ENCODE measurements around the gene DMRTC2. TPM values are rescaled to one million over a fixed set of nuclear protein-coding genes. Genes with fewer than 3 reads are reported as not detected.

Gene DMRTC2
- total RNA-seq, 1 donor from 2014 or later = not detected

DNA sequence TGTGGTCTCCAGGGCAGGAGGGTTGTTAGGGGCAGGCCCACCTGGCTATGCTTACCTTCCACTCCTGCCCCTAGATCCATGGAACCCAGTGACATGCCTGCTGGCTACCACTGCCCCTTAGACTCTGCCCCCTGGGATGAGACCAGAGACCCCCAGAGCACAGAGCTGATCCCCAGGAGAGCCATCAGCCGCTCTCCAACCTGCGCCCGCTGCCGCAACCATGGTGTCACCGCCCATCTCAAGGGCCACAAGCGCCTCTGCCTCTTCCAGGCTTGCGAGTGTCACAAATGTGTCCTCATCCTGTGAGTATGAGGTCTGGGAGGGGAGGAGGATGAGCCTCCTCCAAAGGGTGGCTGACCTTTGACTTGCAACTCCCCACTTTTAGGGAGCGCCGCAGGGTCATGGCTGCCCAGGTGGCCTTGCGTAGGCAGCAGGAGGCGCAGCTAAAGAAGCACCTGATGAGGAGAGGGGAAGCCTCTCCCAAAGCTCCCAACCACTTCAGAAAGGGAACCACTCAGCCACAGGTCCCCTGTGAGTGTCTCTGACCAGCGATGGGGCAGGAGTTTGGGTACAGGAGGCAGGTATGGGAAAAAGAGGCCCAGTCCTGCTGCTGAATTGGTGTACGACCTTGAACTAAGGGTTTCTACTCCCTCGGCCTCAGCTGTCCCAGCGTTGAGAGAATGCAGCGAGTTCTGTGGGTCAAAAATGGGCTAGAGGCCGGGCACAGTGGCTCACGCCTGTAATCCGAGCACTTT, 2.7 kb downstream of the DMRTC2 start:
- intact Hi-C loops (cut with micrococcal nuclease) = no loop called here

DNA sequence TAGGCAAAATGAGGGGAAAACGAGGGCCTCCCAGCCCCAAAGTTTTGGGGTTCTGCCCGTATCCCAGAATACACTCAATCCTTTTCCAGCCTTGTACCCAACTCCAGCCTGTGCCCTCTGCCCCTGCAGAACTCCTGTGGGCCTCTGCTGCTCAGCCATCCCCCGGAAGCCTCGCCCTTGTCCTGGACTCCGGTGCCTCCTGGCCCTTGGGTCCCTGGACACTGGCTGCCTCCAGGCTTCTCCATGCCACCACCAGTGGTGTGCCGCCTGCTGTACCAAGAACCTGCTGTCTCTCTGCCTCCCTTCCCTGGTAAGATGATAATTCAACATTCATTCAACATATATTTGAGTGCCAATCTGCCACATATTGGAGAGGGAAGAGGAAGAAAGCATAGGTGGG, 3.8 kb downstream of the DMRTC2 start:
- intact Hi-C loops (cut with micrococcal nuclease) = no loop called here

DNA sequence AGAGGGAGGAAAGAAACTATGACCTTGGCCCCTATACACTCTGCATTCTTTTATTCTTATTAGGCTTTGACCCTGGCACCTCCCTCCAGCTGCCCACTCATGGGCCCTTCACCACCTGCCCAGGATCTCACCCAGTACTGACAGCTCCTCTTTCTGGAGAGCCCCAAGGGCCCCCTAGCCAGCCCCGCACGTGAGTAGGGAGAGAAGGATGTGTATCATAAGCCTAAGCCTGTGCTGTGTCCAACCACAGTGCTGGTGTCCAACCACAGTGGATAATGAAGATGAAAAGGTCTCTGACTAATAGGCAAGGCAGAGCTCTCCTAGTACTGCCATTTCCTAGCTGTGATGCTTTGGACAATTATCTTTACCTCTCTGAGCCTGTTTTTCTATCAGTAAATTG, 4.2 kb downstream of the DMRTC2 start:
- intact Hi-C loops (cut with micrococcal nuclease) = no loop called here

- intact Hi-C loops (cut with micrococcal nuclease) = no loop called here
These were observed 5.5 kb downstream of the DMRTC2 start for GRCh38 chr19:41850381-41850780.

GRCh38 chr19:41851456-41851855, 6.6 kb downstream of the DMRTC2 start:
- intact Hi-C loops (cut with micrococcal nuclease) = no loop called here

- intact Hi-C loops (cut with micrococcal nuclease) = no loop called here
These were observed 8.5 kb downstream of the DMRTC2 start for GRCh38 chr19:41853344-41853743.

- intact Hi-C loops (cut with micrococcal nuclease) = no loop called here
These were observed 8.9 kb downstream of the DMRTC2 start for GRCh38 chr19:41853768-41854167.

DNA sequence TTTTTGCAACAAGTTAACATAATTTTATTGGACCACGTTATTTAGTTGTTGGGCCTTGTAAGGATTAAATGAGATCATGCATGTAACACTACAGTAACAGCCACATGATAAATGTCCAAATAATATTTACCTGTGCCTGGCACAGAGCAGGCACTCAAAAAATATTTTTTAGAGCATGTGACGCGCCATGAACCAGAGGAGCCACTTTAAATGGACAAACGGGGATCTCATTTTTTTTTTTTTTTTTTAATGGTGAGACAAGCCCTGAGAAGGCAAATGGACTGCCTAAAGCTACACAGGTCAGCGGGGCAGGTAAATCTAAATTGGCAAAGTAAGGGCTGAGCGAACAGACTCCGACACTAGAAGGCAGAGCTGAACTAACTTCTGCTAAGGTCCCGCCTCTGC, 14.4 kb downstream of the DMRTC2 start:
- intact Hi-C loops (cut with micrococcal nuclease) = loop anchor here (1.0 to 5.0 kb wide), 7 partner anchors 16 to 597 kb away; partner anchors contain the start of genes HNRNPUL1 and RABAC1

DNA sequence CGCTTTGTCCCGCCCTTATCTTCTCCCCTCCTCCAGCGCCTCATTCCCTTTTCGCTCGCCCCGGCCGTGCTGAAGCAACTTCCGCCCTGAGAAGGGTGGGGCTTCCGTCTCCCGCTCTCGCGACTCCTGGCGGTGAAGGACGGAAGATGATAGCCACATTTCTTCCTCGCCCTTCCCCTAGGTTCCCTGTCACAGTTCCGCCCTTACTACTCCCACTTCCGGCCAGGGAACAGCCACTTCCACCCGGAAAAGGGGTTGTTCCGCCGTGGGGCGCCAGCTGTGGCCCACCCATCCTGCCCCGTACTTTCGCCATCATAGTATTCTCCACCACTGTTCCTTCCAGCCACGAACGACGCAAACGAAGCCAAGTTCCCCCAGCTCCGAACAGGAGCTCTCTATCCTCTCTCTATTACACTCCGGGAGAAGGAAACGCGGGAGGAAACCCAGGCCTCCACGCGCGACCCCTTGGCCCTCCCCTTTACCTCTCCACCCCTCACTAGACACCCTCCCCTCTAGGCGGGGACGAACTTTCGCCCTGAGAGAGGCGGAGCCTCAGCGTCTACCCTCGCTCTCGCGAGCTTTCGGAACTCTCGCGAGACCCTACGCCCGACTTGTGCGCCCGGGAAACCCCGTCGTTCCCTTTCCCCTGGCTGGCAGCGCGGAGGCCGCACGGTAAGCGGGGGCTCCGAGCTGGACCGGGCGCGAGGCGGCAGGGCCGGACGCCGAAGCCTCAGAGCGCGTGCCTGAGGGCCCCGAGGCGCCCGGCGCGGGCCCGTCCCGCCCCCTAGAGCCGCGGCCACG, 15.0 kb downstream of the DMRTC2 start, which contains the start of gene RPS19:
Gene RPS19, plus strand, starts transcription at position 638 of the 801 bp plus-strand sequence. CDS start 520 bp downstream, outside the sequence.
- intact Hi-C loops (cut with micrococcal nuclease) = loop anchor here (1.0 to 10.0 kb wide), 14 partner anchors 11 to 1511 kb away; partner anchors contain the start of genes ATP1A3, C19orf47, HNRNPUL1 and PLD3

- intact Hi-C loops (cut with micrococcal nuclease) = loop anchor here (1.0 to 10.0 kb wide), 7 partner anchors 11 to 1512 kb away; partner anchors contain the start of genes ATP1A3, C19orf47, PLD3 and SERTAD1
These were observed 15.7 kb downstream of the DMRTC2 start for GRCh38 chr19:41860419-41861115.

DNA sequence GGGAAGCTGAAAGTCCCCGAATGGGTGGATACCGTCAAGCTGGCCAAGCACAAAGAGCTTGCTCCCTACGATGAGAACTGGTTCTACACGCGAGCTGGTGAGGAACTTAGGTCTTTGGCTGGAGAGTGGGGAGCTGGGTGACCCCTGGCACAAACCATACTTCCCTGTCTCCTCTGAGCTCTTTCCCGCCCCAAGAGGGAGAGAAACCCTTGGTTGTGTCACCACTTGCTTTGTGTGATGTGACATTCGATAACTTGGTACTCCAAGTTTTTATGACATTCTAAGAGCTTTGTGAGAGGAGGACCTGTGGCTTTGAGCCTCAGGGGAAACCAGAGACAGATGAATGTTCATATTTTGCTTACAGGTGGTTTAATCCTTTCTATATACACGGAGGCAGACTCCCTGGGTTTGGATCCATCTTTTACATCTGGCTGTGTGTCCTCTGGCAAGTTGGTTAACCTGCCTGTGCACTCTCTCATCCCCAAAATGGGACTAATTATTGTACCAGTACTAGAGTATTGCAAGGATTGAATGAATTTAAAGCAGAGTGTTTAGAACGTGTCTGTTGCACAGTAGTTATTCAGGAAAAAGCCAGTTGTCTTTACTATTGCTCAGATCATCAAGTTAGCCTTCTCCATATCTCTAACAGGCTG, 16.4 kb downstream of the DMRTC2 start:
- intact Hi-C loops (cut with micrococcal nuclease) = loop anchor here (2.0 to 10.0 kb wide), 3 partner anchors 314 to 1512 kb away; partner anchors contain the start of genes C19orf47, PLD3 and SERTAD1

GRCh38 chr19:41861846-41862245, 17.0 kb downstream of the DMRTC2 start:
- intact Hi-C loops (cut with micrococcal nuclease) = loop anchor here (2.0 to 10.0 kb wide), 3 partner anchors 315 to 1513 kb away; partner anchors contain the start of genes C19orf47, PLD3 and SERTAD1

DNA sequence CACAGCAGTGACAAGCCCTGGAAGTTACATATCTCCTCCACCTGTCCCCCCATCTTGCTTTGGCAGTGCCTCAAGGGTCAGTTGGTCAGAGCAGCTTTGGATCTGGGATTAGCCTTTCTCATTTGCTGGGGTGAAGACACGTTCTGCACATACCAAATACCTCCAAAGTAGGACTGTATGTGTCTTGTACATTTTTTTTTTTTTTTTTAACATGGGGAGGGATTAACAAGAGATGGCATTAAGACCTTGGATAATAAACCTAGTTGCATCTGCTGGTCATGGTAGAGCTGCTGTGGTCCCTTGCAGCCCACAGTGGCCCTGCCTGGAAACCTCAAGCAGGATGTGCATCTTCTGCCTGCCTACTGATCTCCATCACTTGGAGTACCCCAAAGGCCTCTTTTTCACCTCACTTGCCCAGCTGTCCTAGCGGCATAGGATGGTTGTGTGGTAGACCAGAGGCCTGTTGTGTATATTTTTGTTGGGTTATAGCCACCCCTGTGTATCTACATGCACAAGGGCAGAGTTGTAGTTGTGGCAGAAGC, 17.7 kb downstream of the DMRTC2 start:
- intact Hi-C loops (cut with micrococcal nuclease) = loop anchor here (5.0 to 10.0 kb wide), 2 partner anchors 315 to 1438 kb away; partner anchors contain the start of gene SERTAD1

- intact Hi-C loops (cut with micrococcal nuclease) = loop anchor here (5.0 to 10.0 kb wide), 2 partner anchors 316 to 1439 kb away; partner anchors contain the start of gene SERTAD1
These were observed 18.5 kb downstream of the DMRTC2 start for GRCh38 chr19:41863209-41863931.

GRCh38 chr19:41864374-41864773, 19.5 kb downstream of the DMRTC2 start:
- intact Hi-C loops (cut with micrococcal nuclease) = loop anchor here (5.0 to 10.0 kb wide), 2 partner anchors 317 to 1440 kb away; partner anchors contain the start of gene SERTAD1

DNA sequence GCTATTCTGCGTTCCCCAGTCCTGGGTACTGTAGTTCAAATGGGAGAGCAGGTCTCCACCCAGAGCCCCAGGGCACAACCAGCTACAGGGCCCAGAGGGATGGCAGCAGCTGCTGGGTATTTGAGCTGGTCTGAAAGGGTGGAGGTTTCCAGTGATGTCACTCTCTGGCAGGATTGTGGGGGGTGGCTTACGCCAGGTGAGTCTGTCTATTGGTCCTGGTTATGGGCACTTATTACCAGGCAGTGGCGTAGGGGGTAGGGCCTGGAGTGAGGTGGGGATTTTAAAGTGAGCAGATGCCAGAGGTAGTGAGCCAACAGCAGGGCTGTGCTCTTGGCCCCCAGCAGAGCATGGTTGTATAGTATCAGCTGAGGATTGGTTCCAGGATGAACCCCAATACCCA, 21.4 kb downstream of the DMRTC2 start:
- intact Hi-C loops (cut with micrococcal nuclease) = loop anchor here (10.0 kb wide), 1 partner anchor 1441 kb away; the partner anchor contains the start of gene SERTAD1

- intact Hi-C loops (cut with micrococcal nuclease) = loop anchor here (10.0 kb wide), 1 partner anchor 1444 kb away; the partner anchor contains the start of gene SERTAD1
These were observed 23.5 kb downstream of the DMRTC2 start for GRCh38 chr19:41868120-41868988.

DNA sequence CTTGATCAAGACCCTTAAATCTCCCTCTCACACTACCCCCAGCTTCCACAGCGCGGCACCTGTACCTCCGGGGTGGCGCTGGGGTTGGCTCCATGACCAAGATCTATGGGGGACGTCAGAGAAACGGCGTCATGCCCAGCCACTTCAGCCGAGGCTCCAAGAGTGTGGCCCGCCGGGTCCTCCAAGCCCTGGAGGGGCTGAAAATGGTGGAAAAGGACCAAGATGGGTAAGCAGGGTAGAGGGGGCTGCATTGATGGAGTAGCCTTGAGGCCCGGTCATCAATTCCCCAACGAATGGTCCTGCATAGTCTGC, 24.1 kb downstream of the DMRTC2 start:
- intact Hi-C loops (cut with micrococcal nuclease) = loop anchor here (10.0 kb wide), 1 partner anchor 1444 kb away; the partner anchor contains the start of gene SERTAD1
